H1 (cell line): ENCODE data around the gene SNX15. TPM values are rescaled to one million over a fixed set of nuclear protein-coding genes. Genes with fewer than 3 reads are reported as not detected.

Experiments
- CTCF ChIA-PET: fragments of 300-600 bp; sonication (Branson Sonifier 250); formaldehyde crosslinking; loops from one replicate; lab custom pipeline; 2021; ENCODE audit not compliant: partially characterized antibody; lab: Charles Lee
- POLR2A ChIA-PET: fragments of 300-600 bp; sonication (Branson Sonifier 250); formaldehyde crosslinking; loops from one replicate; lab custom pipeline; 2021; ENCODE audit warnings: inconsistent platforms; ENCODE audit not compliant: partially characterized antibody; lab: Charles Lee
- DNase-seq, 2 experiments: peaks; one replicate each; pipeline versions ENCODE4 v3.0.0 to v3.0.0-alpha.2; 2010 to 2022; ENCODE audit warnings: low spot score in 2 of 2, low read depth in 1 of 2, mixed read lengths in 1 of 2
- FAIRE-seq: peaks from 2 replicates; lab custom pipeline; 2011; peaks lifted over from hg19 to GRCh38; lab: Jason Lieb, UNC
- H2AFZ ChIP-seq: 2 replicates; pipeline ENCODE4 v1.8.1; 2012; ENCODE audit warnings: low read length, inconsistent platforms
- H2AK5ac ChIP-seq: 2 replicates; pipeline ENCODE4 v1.6.1; 2013; ENCODE audit warnings: low read depth, low read length
- H2BK120ac ChIP-seq: replicated peaks from 2 replicates; pipeline ENCODE3; 2013; ENCODE audit warnings: low read depth, low read length, inconsistent platforms
- H2BK12ac ChIP-seq: 2 replicates; pipeline ENCODE4 v1.6.1; 2013; ENCODE audit warnings: low read depth, low read length
- H2BK15ac ChIP-seq: 2 replicates; pipeline ENCODE4 v1.6.1; 2013; ENCODE audit warnings: low read length
- H2BK20ac ChIP-seq: 2 replicates; pipeline ENCODE4 v1.6.1; 2013; ENCODE audit warnings: low read length
- H2BK5ac ChIP-seq: 2 replicates; pipeline ENCODE4 v1.6.1; 2013; ENCODE audit warnings: low read depth, low read length
- H3K14ac ChIP-seq: 2 replicates; pipeline ENCODE4 v1.6.1; 2013; ENCODE audit warnings: inconsistent platforms; ENCODE audit not compliant: insufficient read length
- H3K18ac ChIP-seq: 2 replicates; pipeline ENCODE4 v1.6.1; 2013; ENCODE audit warnings: low read length; ENCODE audit errors: extremely low read depth
- H3K23ac ChIP-seq: 2 replicates; pipeline ENCODE4 v1.6.1; 2013; ENCODE audit warnings: inconsistent platforms; ENCODE audit not compliant: insufficient read length
- H3K23me2 ChIP-seq: 2 replicates; pipeline ENCODE4 v1.6.1; 2013; ENCODE audit warnings: low read depth, low read length
- H3K27ac ChIP-seq: 2 replicates; pipeline ENCODE4 v1.6.1; 2011; ENCODE audit warnings: low read depth, low read length, inconsistent platforms
- H3K27me3 ChIP-seq, 4 experiments: replicated peaks in 1 of 4; 1 replicate in 1 of 4; 2 replicates in 3 of 4; pipeline versions ENCODE4 v1.6.1 to v1.8.1; 2011 to 2013; ENCODE audit warnings: low read length in 3 of 4, mild to moderate bottlenecking in 3 of 4, inconsistent platforms in 2 of 4, mixed read lengths in 2 of 4, moderate library complexity in 1 of 4; ENCODE audit not compliant: control insufficient read depth in 3 of 4, insufficient read depth in 3 of 4; ENCODE audit errors: extremely low read depth in 1 of 4
- H3K36me3 ChIP-seq, 4 experiments: 2 replicates each; pipeline versions ENCODE4 v1.6.1 to v1.8.1; 2011 to 2013; ENCODE audit warnings: mild to moderate bottlenecking in 4 of 4, low read length in 3 of 4, moderate library complexity in 2 of 4, control low read depth in 1 of 4, inconsistent platforms in 1 of 4; ENCODE audit not compliant: insufficient read depth in 4 of 4, control insufficient read depth in 2 of 4
- H3K4ac ChIP-seq: replicated peaks from 2 replicates; pipeline ENCODE3; 2013; ENCODE audit warnings: low read length, low read depth, mixed read lengths, inconsistent platforms; ENCODE audit not compliant: insufficient read length
- H3K4me1 ChIP-seq, 4 experiments: replicated peaks in 1 of 4; 1 replicate in 1 of 4; 2 replicates in 3 of 4; pipeline versions ENCODE4 v1.6.1 to v1.8.1; 2011 to 2013; ENCODE audit warnings: low read length in 3 of 4, inconsistent platforms in 2 of 4, mixed read lengths in 1 of 4; ENCODE audit not compliant: insufficient read depth in 4 of 4, control insufficient read depth in 3 of 4
- H3K4me2 ChIP-seq, 2 experiments: 2 replicates each; pipeline versions ENCODE4 v1.6.1 to v1.8.1; 2011 to 2013; ENCODE audit warnings: low read depth in 2 of 2, low read length in 2 of 2, control low read depth in 1 of 2, inconsistent platforms in 1 of 2, mild to moderate bottlenecking in 1 of 2; ENCODE audit not compliant: insufficient read depth in 1 of 2
- H3K4me3 ChIP-seq, 4 experiments: fragments of 200-600, 300-600 bp in 1 of 4; sonication (generic), shearing (Covaris generic), sonication (Bioruptor Twin) in 1 of 4; 2 replicates each; pipeline versions ENCODE4 v1.5.1 to v1.8.1; 2011 to 2016; ENCODE audit warnings: low read length in 4 of 4, low read depth in 3 of 4, control low read depth in 2 of 4, inconsistent platforms in 2 of 4, mild to moderate bottlenecking in 2 of 4, mixed read lengths in 1 of 4, moderate library complexity in 1 of 4; ENCODE audit not compliant: insufficient read depth in 2 of 4; ENCODE audit errors: extremely low read depth in 1 of 4
- H3K56ac ChIP-seq: replicated peaks from 2 replicates; pipeline ENCODE3; 2013; ENCODE audit warnings: low read depth, mild to moderate bottlenecking, mixed read lengths, low read length, inconsistent platforms; ENCODE audit not compliant: insufficient read length
- H3K79me1 ChIP-seq: 2 replicates; pipeline ENCODE4 v1.6.1; 2013; ENCODE audit warnings: low read depth, low read length, control low read depth
- H3K79me2 ChIP-seq, 2 experiments: 2 replicates each; pipeline versions ENCODE4 v1.6.1 to v1.8.1; 2012 to 2013; ENCODE audit warnings: low read length in 2 of 2, mild to moderate bottlenecking in 2 of 2, inconsistent platforms in 1 of 2; ENCODE audit not compliant: insufficient read depth in 2 of 2, control insufficient read depth in 1 of 2
- H3K9ac ChIP-seq, 4 experiments: replicated peaks in 1 of 4; 1 replicate in 1 of 4; 2 replicates in 3 of 4; pipeline versions ENCODE4 v1.6.1 to v1.8.1; 2011 to 2013; ENCODE audit warnings: low read depth in 3 of 4, low read length in 3 of 4, control low read depth in 2 of 4, mild to moderate bottlenecking in 2 of 4, moderate library complexity in 2 of 4, inconsistent platforms in 1 of 4; ENCODE audit errors: extremely low read depth in 1 of 4
- H3K9me3 ChIP-seq, 2 experiments: 2 replicates each; pipeline versions ENCODE4 v1.6.1 to v1.8.1; 2012 to 2013; ENCODE audit warnings: mild to moderate bottlenecking in 2 of 2, moderate library complexity in 2 of 2, control low read depth in 1 of 2, inconsistent platforms in 1 of 2, low read depth in 1 of 2, low read length in 1 of 2, mixed read lengths in 1 of 2; ENCODE audit not compliant: insufficient read depth in 2 of 2
- H4K20me1 ChIP-seq, 2 experiments: replicated peaks in 1 of 2; 2 replicates each; pipeline versions ENCODE3 to v1.8.1; 2011 to 2013; ENCODE audit warnings: inconsistent platforms in 2 of 2, low read length in 2 of 2, mild to moderate bottlenecking in 1 of 2; ENCODE audit not compliant: insufficient read depth in 2 of 2, control insufficient read depth in 1 of 2
- H4K5ac ChIP-seq: 2 replicates; pipeline ENCODE4 v1.6.1; 2013; ENCODE audit warnings: low read length, low read depth, mixed read lengths, inconsistent platforms; ENCODE audit not compliant: insufficient read length
- H4K8ac ChIP-seq: 2 replicates; pipeline ENCODE4 v1.8.0; 2013; ENCODE audit warnings: mild to moderate bottlenecking, moderate library complexity, low read length, inconsistent platforms; ENCODE audit not compliant: insufficient read depth; ENCODE audit errors: extremely low read depth
- H4K91ac ChIP-seq: replicated peaks from 2 replicates; pipeline ENCODE3; 2013; ENCODE audit warnings: low read length, mixed read lengths, inconsistent platforms; ENCODE audit not compliant: insufficient read length
- BRCA1 ChIP-seq: IDR thresholded peaks from 2 replicates; pipeline ENCODE4 v1.6.1; 2012; ENCODE audit warnings: low read depth, low read length, improper control_type of control experiment
- EP300 ChIP-seq, 2 experiments: IDR thresholded peaks; 1 replicate in 1 of 2; 2 replicates in 1 of 2; pipeline ENCODE4 v1.6.1; 2011 to 2012; ENCODE audit warnings: low read depth in 2 of 2, low read length in 2 of 2, mild to moderate bottlenecking in 2 of 2, borderline replicate concordance in 1 of 2, inconsistent platforms in 1 of 2, moderate library complexity in 1 of 2
- KDM1A ChIP-seq: fragments of 200-600, 300-600 bp; sonication (generic); IDR thresholded peaks from 2 replicates; pipeline ENCODE4 v1.7.1; 2016; ENCODE audit warnings: mild to moderate bottlenecking, low read length, borderline replicate concordance
- KDM4A ChIP-seq: IDR thresholded peaks from one replicate; pipeline ENCODE4 v1.7.1; 2012; ENCODE audit warnings: low read depth, mild to moderate bottlenecking, moderate library complexity, low read length, inconsistent platforms; ENCODE audit not compliant: severe bottlenecking
- KDM5A ChIP-seq: fragments of 200-600 bp; IDR thresholded peaks from 2 replicates; pipeline ENCODE4 v1.7.1; 2012; ENCODE audit warnings: mild to moderate bottlenecking, low read length, inconsistent platforms, mixed read lengths
- POLR2AphosphoS5 ChIP-seq: IDR thresholded peaks from 2 replicates; pipeline ENCODE4 v1.6.1; 2011; ENCODE audit warnings: low read depth, low read length
- RFX5 ChIP-seq: IDR thresholded peaks from 2 replicates; pipeline ENCODE4 v1.6.1; 2011; ENCODE audit warnings: low read depth, low read length, improper control_type of control experiment, borderline replicate concordance
- SP2 ChIP-seq: IDR thresholded peaks from 2 replicates; pipeline ENCODE4 v1.6.1; 2012; ENCODE audit warnings: mild to moderate bottlenecking, low read length, inconsistent platforms
- TAF1 ChIP-seq: IDR thresholded peaks from 2 replicates; pipeline ENCODE4 v1.6.1; 2011; ENCODE audit warnings: mild to moderate bottlenecking, low read depth, low read length
- ZNF274 ChIP-seq: IDR thresholded peaks from 2 replicates; pipeline ENCODE4 v1.7.0; 2012; ENCODE audit warnings: low read length, borderline replicate concordance; ENCODE audit errors: extremely low read depth
- WGBS, 2 experiments: shearing (Covaris generic) in 1 of 2; methylation state at CpG; one replicate each; pipeline versions ENCODE4 v1.1.6 to v1.1.7; 2013 to 2015; ENCODE audit warnings: low lambda C conversion rate in 2 of 2, mixed read lengths in 2 of 2, inconsistent platforms in 1 of 2, low coverage in 1 of 2, missing lambda C conversion rate in 1 of 2; ENCODE audit not compliant: insufficient replicate concordance in 2 of 2, insufficient coverage in 1 of 2, insufficient read length in 1 of 2; ENCODE audit errors: extremely low coverage in 1 of 2, missing lambda C conversion rate in 1 of 2; 5-methylcytosine and 5-hydroxymethylcytosine counted together
- polyA plus RNA-seq, 7 experiments: library from polyadenylated mRNA; depleted of rRNA in 3 of 7; stranded (reverse) in 5 of 7; unstranded in 2 of 7; fragments of >200 nt in 5 of 7; fragments of 200-250 nt in 2 of 7; gene quantifications; 1 replicate in 5 of 7; 2 replicates in 1 of 7; 4 replicates in 1 of 7; pipeline versions ENCODE4 v1.2.1 to v1.2.3, GENCODE V29; 2011 to 2013; ENCODE audit warnings: missing spikeins in 2 of 7, mixed read lengths in 2 of 7
- total RNA-seq: library from RNA; stranded (reverse); fragmentation: NEBNext Ultra II Directional; extraction: Animal tissue kit (Norgen Biotek cat#: 25700); gene quantifications from 2 replicates; pipeline ENCODE4 v1.2.1, GENCODE V29; 2021
- TF ChIP-seq, protein P1 (sequence below): IDR thresholded peaks from 2 replicates; pipeline ENCODE4 v1.6.1; 2012; ENCODE audit warnings: inconsistent platforms
- TF ChIP-seq, protein P2 (sequence below): IDR thresholded peaks from 2 replicates; pipeline ENCODE4 v1.6.1; 2012; ENCODE audit warnings: low read length, inconsistent platforms

SNX15 gene
- total and polyA plus RNA-seq, 2 of the 8 experiments (the other 6 are each of a cell fraction or from before 2014, with no cell fraction given): 13.0 to 18.3 TPM

- no peak for DNase-seq
- Histone ChIP-seq H3K4me3 (no peak overlapping the region), H3K56ac (no peak overlapping the region), H3K23ac (no peak overlapping the region), H3K9ac (peak overlapping the region in 1 of 4 experiments; percentile 20; a peak in 1 of 7 replicates), H2AK5ac (no peak overlapping the region; the same call in 1 of the 2 replicates), H4K5ac (no peak overlapping the region), H3K36me3 (no peaks in the 10 kb centered on the region), H2BK5ac (no peak overlapping the region), H3K9me3 (no peaks in the 10 kb centered on the region), H4K8ac (no peak overlapping the region), H2BK15ac (no peak overlapping the region), H3K23me2 (no peaks in the 10 kb centered on the region), H3K4me2 (no peak overlapping the region), H2BK12ac (no peak overlapping the region), H2BK120ac (no peak overlapping the region), H2BK20ac (no peak overlapping the region), H3K4ac (no peak overlapping the region), H4K91ac (no peak overlapping the region), H3K79me1 (no peaks in the 10 kb centered on the region), H4K20me1 (no peaks in the 10 kb centered on the region), H3K27me3 (no peaks in the 10 kb centered on the region; a peak in 1 of 7 replicates), H3K27ac (no peak overlapping the region), H3K4me1 (no peaks in the 10 kb centered on the region), H3K14ac (no peak overlapping the region), H2AFZ (no peak overlapping the region), H3K18ac (no peak overlapping the region), H3K79me2 (no peaks in the 10 kb centered on the region)
- ChIA-PET CTCF (interaction anchor here (0.6 to 4.2 kb wide), 8 partner anchors 10 to 1203 kb away, joined by 3 to 28 read pairs (median 4); partner anchors contain the start of gene TM7SF2), POLR2A (interaction anchor here (1.1 kb wide), 1 partner anchor 19 kb away, joined by 3 read pairs; no protein-coding TSS in a partner anchor)
- FAIRE-seq: no peak
- WGBS, 2 experiments: 62% methylated on average over 3 of the region's 3 CpGs; no CpG with 5 or more reads in 1 of the 2 experiments
- no peak for TF ChIP-seq SP2
- TF ChIP-seq, protein P1, sequence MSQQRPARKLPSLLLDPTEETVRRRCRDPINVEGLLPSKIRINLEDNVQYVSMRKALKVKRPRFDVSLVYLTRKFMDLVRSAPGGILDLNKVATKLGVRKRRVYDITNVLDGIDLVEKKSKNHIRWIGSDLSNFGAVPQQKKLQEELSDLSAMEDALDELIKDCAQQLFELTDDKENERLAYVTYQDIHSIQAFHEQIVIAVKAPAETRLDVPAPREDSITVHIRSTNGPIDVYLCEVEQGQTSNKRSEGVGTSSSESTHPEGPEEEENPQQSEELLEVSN: no peak
- no peak for TF ChIP-seq KDM4A
- no peak for TF ChIP-seq POLR2AphosphoS5
- TF ChIP-seq, protein P2, sequence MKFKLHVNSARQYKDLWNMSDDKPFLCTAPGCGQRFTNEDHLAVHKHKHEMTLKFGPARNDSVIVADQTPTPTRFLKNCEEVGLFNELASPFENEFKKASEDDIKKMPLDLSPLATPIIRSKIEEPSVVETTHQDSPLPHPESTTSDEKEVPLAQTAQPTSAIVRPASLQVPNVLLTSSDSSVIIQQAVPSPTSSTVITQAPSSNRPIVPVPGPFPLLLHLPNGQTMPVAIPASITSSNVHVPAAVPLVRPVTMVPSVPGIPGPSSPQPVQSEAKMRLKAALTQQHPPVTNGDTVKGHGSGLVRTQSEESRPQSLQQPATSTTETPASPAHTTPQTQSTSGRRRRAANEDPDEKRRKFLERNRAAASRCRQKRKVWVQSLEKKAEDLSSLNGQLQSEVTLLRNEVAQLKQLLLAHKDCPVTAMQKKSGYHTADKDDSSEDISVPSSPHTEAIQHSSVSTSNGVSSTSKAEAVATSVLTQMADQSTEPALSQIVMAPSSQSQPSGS: no peak
- TF ChIP-seq RFX5: no peak
- TF ChIP-seq EP300 (IDR thresholded peaks at IDR 0.05; ENCODE audit: borderline replicate concordance in 1 of 2, low read depth in 2 of 2, low read length in 2 of 2): no peak
- TF ChIP-seq ZNF274: no peak
- TF ChIP-seq TAF1: no peak
- no peak for TF ChIP-seq KDM1A
- no peak for TF ChIP-seq KDM5A
- TF ChIP-seq BRCA1: no peak
Measured at GRCh38 chr11:65059523-65059922, 32.3 kb downstream of the SNX15 start.
